ENCODE measurements around the gene VANGL1.

DNA sequence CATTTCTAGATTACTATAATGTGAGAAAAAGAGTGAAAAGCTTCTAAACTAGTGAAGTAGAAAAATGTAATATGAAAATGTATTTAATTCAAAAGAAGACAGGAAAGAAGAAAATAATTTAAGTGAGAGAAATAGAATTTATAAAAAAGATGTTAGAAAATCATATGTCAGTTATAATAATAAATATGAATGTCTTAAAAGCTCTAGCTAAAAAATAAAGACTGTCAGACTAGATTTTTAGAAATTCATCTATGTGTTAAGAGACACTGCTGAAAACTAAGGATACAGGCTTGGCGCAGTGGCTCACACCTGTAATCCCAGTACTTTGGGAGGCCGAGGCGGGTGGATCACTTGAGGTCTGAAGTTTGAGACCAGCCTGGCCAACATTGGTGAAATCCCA, 37.3 kb upstream of the VANGL1 start:
- TF ChIP-seq, protein P1, sequence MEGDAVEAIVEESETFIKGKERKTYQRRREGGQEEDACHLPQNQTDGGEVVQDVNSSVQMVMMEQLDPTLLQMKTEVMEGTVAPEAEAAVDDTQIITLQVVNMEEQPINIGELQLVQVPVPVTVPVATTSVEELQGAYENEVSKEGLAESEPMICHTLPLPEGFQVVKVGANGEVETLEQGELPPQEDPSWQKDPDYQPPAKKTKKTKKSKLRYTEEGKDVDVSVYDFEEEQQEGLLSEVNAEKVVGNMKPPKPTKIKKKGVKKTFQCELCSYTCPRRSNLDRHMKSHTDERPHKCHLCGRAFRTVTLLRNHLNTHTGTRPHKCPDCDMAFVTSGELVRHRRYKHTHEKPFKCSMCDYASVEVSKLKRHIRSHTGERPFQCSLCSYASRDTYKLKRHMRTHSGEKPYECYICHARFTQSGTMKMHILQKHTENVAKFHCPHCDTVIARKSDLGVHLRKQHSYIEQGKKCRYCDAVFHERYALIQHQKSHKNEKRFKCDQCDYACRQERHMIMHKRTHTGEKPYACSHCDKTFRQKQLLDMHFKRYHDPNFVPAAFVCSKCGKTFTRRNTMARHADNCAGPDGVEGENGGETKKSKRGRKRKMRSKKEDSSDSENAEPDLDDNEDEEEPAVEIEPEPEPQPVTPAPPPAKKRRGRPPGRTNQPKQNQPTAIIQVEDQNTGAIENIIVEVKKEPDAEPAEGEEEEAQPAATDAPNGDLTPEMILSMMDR (IDR thresholded peaks at IDR 0.05; ENCODE audit: low read depth, low read length, missing input control) = no peak
- TF ChIP-seq SP1 (IDR thresholded peaks at IDR 0.05) = no peak
- TF ChIP-seq, protein P2, sequence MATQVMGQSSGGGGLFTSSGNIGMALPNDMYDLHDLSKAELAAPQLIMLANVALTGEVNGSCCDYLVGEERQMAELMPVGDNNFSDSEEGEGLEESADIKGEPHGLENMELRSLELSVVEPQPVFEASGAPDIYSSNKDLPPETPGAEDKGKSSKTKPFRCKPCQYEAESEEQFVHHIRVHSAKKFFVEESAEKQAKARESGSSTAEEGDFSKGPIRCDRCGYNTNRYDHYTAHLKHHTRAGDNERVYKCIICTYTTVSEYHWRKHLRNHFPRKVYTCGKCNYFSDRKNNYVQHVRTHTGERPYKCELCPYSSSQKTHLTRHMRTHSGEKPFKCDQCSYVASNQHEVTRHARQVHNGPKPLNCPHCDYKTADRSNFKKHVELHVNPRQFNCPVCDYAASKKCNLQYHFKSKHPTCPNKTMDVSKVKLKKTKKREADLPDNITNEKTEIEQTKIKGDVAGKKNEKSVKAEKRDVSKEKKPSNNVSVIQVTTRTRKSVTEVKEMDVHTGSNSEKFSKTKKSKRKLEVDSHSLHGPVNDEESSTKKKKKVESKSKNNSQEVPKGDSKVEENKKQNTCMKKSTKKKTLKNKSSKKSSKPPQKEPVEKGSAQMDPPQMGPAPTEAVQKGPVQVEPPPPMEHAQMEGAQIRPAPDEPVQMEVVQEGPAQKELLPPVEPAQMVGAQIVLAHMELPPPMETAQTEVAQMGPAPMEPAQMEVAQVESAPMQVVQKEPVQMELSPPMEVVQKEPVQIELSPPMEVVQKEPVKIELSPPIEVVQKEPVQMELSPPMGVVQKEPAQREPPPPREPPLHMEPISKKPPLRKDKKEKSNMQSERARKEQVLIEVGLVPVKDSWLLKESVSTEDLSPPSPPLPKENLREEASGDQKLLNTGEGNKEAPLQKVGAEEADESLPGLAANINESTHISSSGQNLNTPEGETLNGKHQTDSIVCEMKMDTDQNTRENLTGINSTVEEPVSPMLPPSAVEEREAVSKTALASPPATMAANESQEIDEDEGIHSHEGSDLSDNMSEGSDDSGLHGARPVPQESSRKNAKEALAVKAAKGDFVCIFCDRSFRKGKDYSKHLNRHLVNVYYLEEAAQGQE (IDR thresholded peaks at IDR 0.05) = no peak
- TF ChIP-seq HNF4G (IDR thresholded peaks at IDR 0.05) = no peak
- TF ChIP-seq, protein P3, sequence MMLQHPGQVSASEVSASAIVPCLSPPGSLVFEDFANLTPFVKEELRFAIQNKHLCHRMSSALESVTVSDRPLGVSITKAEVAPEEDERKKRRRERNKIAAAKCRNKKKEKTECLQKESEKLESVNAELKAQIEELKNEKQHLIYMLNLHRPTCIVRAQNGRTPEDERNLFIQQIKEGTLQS (IDR thresholded peaks at IDR 0.05) = no peak
- TF ChIP-seq, protein P4, sequence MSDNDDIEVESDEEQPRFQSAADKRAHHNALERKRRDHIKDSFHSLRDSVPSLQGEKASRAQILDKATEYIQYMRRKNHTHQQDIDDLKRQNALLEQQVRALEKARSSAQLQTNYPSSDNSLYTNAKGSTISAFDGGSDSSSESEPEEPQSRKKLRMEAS (IDR thresholded peaks at IDR 0.05) = no peak
- TF ChIP-seq RAD21 (IDR thresholded peaks at IDR 0.05) = no peak
- TF ChIP-seq RXRA (IDR thresholded peaks at IDR 0.05) = no peak

Measured in liver (tissue), 3 donors.